GM23248 (cell line): ENCODE measurements around the gene PRSS36. TPM values are rescaled to one million over a fixed set of nuclear protein-coding genes. Genes with fewer than 3 reads are reported as not detected.
A peak's percentile ranks its signal among the peaks of the same experiment; 100 is the strongest.
"Not testable (repeated sequence)": the region's sequence is repeated elsewhere in the genome, so short reads cannot be mapped to it uniquely, and the experiment has no call there.

ENCODE experiments used
- DNase-seq: peaks from one replicate; pipeline ENCODE4 v3.0.0-alpha.2; 2015
- H2AFZ ChIP-seq: fragments of 200-600 bp; sonication (generic); 2 replicates; pipeline ENCODE4 v1.6.1; 2016; ENCODE audit warnings: antibody characterized with exemption
- H3F3A ChIP-seq: fragments of 200-600 bp; sonication (generic); 2 replicates; pipeline ENCODE4 v1.6.1; 2016; ENCODE audit warnings: mild to moderate bottlenecking, antibody characterized with exemption, mixed run types; ENCODE audit not compliant: insufficient read depth
- H3K27ac ChIP-seq: fragments of 200-600 bp; sonication (generic); 2 replicates; pipeline ENCODE4 v1.5.1; 2016; ENCODE audit warnings: mild to moderate bottlenecking
- H3K27me3 ChIP-seq: fragments of 200-600 bp; sonication (generic); replicated peaks from 2 replicates; pipeline ENCODE4 v1.6.1; 2016; ENCODE audit warnings: mild to moderate bottlenecking; ENCODE audit not compliant: insufficient read depth
- H3K36me3 ChIP-seq: fragments of 200-600 bp; sonication (generic); 2 replicates; pipeline ENCODE4 v1.6.1; 2016; ENCODE audit warnings: low read depth, mild to moderate bottlenecking
- H3K4me1 ChIP-seq: fragments of 200-600 bp; sonication (generic); 2 replicates; pipeline ENCODE4 v1.6.1; 2016; ENCODE audit warnings: mild to moderate bottlenecking; ENCODE audit not compliant: insufficient read depth
- H3K4me2 ChIP-seq: fragments of 200-600 bp; sonication (generic); one replicate; pipeline ENCODE4 v1.6.1; 2016; ENCODE audit warnings: mild to moderate bottlenecking; ENCODE audit not compliant: unreplicated experiment
- H3K4me3 ChIP-seq: fragments of 200-600 bp; sonication (generic); 2 replicates; pipeline ENCODE4 v1.5.1; 2016; ENCODE audit warnings: mild to moderate bottlenecking
- H3K79me2 ChIP-seq: fragments of 200-600 bp; sonication (generic); 2 replicates; pipeline ENCODE4 v1.6.1; 2016; ENCODE audit warnings: mild to moderate bottlenecking; ENCODE audit not compliant: insufficient read depth
- H3K9ac ChIP-seq: fragments of 200-600 bp; sonication (generic); 2 replicates; pipeline ENCODE4 v1.6.1; 2016; ENCODE audit warnings: mild to moderate bottlenecking
- H3K9me2 ChIP-seq: fragments of 200-600 bp; sonication (generic); 2 replicates; pipeline ENCODE4 v1.6.1; 2016; ENCODE audit warnings: mixed run types, mild to moderate bottlenecking, moderate library complexity; ENCODE audit not compliant: insufficient read depth
- H3K9me3 ChIP-seq: fragments of 200-600 bp; sonication (generic); one replicate; pipeline ENCODE4 v1.6.1; 2017; ENCODE audit warnings: low read depth
- H4K20me1 ChIP-seq: fragments of 200-600 bp; sonication (generic); 2 replicates; pipeline ENCODE4 v1.6.0; 2016; ENCODE audit not compliant: insufficient read depth
- EZH2 ChIP-seq: fragments of 200-600 bp; sonication (generic); IDR thresholded peaks from 2 replicates; pipeline ENCODE4 v1.6.1; 2018; ENCODE audit warnings: antibody characterized with exemption, mild to moderate bottlenecking; ENCODE audit not compliant: insufficient read depth, poor library complexity, severe bottlenecking
- EZH2phosphoT487 ChIP-seq: fragments of 200-600 bp; sonication (generic); IDR thresholded peaks from 2 replicates; pipeline ENCODE4 v1.6.1; 2018; ENCODE audit warnings: antibody characterized with exemption, moderate library complexity, mild to moderate bottlenecking, low read depth; ENCODE audit not compliant: insufficient read depth
- WGBS, 2 experiments: methylation state at CpG; one replicate each; pipeline ENCODE4 v1.1.6; 2015 to 2017; ENCODE audit warnings: low lambda C conversion rate in 2 of 2, low coverage in 1 of 2; ENCODE audit errors: missing lambda C conversion rate in 2 of 2; 5-methylcytosine and 5-hydroxymethylcytosine counted together
- in situ Hi-C: fragments of 300-500 bp; cut with MboI; formaldehyde crosslinking; loops from 2 replicates; pipeline ENCODE4 v1.15.0; 2020
- polyA plus RNA-seq: library from polyadenylated mRNA; unstranded; fragments of >200 nt; fragmentation: Nextera tagmentation; extraction: Ambion mirVana; gene quantifications from 2 replicates; pipeline ENCODE4 v1.2.1, GENCODE V29; 2016
- total RNA-seq: library from RNA; depleted of rRNA; stranded (reverse); fragments of >200 nt; shearing (Covaris generic); gene quantifications from 2 replicates; pipeline ENCODE4 v1.2.3, GENCODE V29; 2014

PRSS36 gene
- total and polyA plus RNA-seq, 2 experiments from 2014 or later = 2.2 TPM; not detected in 1

- no peak overlapping the region for H3K27ac ChIP-seq
- H3K4me2 ChIP-seq = no peak overlapping the region
- peaks cover 25% of the 10 kb centered on the region for H3K27me3 ChIP-seq
- no peaks in the 10 kb centered on the region for H3K36me3 ChIP-seq
- H3K9me3 ChIP-seq = no peaks in the 10 kb centered on the region
- H3K9me2 ChIP-seq = no peaks in the 10 kb centered on the region
- in situ Hi-C loops = no loop called here
- no peak overlapping the region for H2AFZ ChIP-seq
- TF ChIP-seq EZH2phosphoT487 (no peak), EZH2 (no peak)
- H3K4me3 ChIP-seq = no peak overlapping the region
- H3K4me1 ChIP-seq = peaks cover 9% of the 10 kb centered on the region
- H3F3A ChIP-seq = 0 out of 2 replicates have a peak, but pooled peaks cover 9% of the 10 kb centered on the region
- no peaks in the 10 kb centered on the region for H3K79me2 ChIP-seq
- H4K20me1 ChIP-seq = no peaks in the 10 kb centered on the region
- no peak for DNase-seq
- no peak overlapping the region for H3K9ac ChIP-seq
- 93 to 94% methylated on average over 8 of the region's 8 CpGs for WGBS, 2 experiments
Measured at GRCh38 chr16:31143694-31144148, 6.1 kb downstream of the PRSS36 start.

- H3K27ac ChIP-seq = no peak overlapping the region
- H3K79me2 ChIP-seq = no peaks in the 10 kb centered on the region
- H3K4me2 ChIP-seq = peak overlapping the region; percentile 74
- TF ChIP-seq EZH2 = no peak
- TF ChIP-seq EZH2phosphoT487 = no peak
- peak overlapping the region; percentile 75 for H3K4me3 ChIP-seq
- H2AFZ ChIP-seq = peak overlapping the region; percentile 89
- in situ Hi-C loops = no loop called here
- H3K4me1 ChIP-seq = peaks cover 15% of the 10 kb centered on the region
- H3K9me3 ChIP-seq = no peaks in the 10 kb centered on the region
- peak overlapping the region; percentile 66 for H3K9ac ChIP-seq
- 0 out of 2 replicates have a peak, but pooled peaks cover 9% of the 10 kb centered on the region for H3F3A ChIP-seq
- no peaks in the 10 kb centered on the region for H3K36me3 ChIP-seq
- no peak for DNase-seq
- no peaks in the 10 kb centered on the region for H3K9me2 ChIP-seq
- H3K27me3 ChIP-seq = peaks cover 21% of the 10 kb centered on the region
- no peaks in the 10 kb centered on the region for H4K20me1 ChIP-seq
- 54 to 71% methylated on average over 7 to 21 of the region's 22 CpGs for WGBS, 2 experiments
Measured at GRCh38 chr16:31143011-31143693, 6.7 kb downstream of the PRSS36 start.

- in situ Hi-C loops = no loop called here
- no peaks in the 10 kb centered on the region for H3K79me2 ChIP-seq
- H3K9ac ChIP-seq = peak overlapping the region; percentile 66
- no peaks in the 10 kb centered on the region for H3K9me3 ChIP-seq
- H3K4me3 ChIP-seq = peak overlapping the region; percentile 75
- peak overlapping the region; percentile 87 for H3K4me2 ChIP-seq
- H3K27me3 ChIP-seq = peaks cover 15% of the 10 kb centered on the region; the same call in 1 of the 2 replicates
- no peaks in the 10 kb centered on the region for H3K9me2 ChIP-seq
- WGBS, 2 experiments = 1 to 2% methylated on average over 64 to 75 of the region's 89 CpGs
- peak overlapping the region; percentile 89 for H2AFZ ChIP-seq
- no peaks in the 10 kb centered on the region for H4K20me1 ChIP-seq
- peak overlapping the region; percentile 83 for H3K27ac ChIP-seq
- no peak for TF ChIP-seq EZH2
- TF ChIP-seq EZH2phosphoT487 = no peak
- H3K36me3 ChIP-seq = no peaks in the 10 kb centered on the region
- H3F3A ChIP-seq = 0 out of 2 replicates have a peak, but pooled peaks cover 9% of the 10 kb centered on the region
- H3K4me1 ChIP-seq = peaks cover 15% of the 10 kb centered on the region
- peak; percentile 100 for DNase-seq
Measured at GRCh38 chr16:31142109-31143010, 7.5 kb downstream of the PRSS36 start.

GRCh38 chr16:31141489-31142108 is 8.3 kb downstream of the PRSS36 start:
- H3K36me3 ChIP-seq = no peaks in the 10 kb centered on the region
- 0 out of 2 replicates have a peak, but pooled peaks cover 9% of the 10 kb centered on the region for H3F3A ChIP-seq
- DNase-seq = peak; percentile 82
- H3K79me2 ChIP-seq = no peaks in the 10 kb centered on the region
- no peaks in the 10 kb centered on the region for H3K9me3 ChIP-seq
- peak overlapping the region; percentile 87 for H3K4me2 ChIP-seq
- H3K9ac ChIP-seq = peak overlapping the region; percentile 62
- peaks cover 15% of the 10 kb centered on the region for H3K4me1 ChIP-seq
- TF ChIP-seq EZH2phosphoT487 = no peak
- no peak for TF ChIP-seq EZH2
- no peaks in the 10 kb centered on the region for H4K20me1 ChIP-seq
- WGBS, 2 experiments = 8 to 10% methylated on average over 10 of the region's 10 CpGs
- H3K9me2 ChIP-seq = no peaks in the 10 kb centered on the region
- peak overlapping the region; percentile 83 for H3K27ac ChIP-seq
- peak overlapping the region; percentile 75 for H3K4me3 ChIP-seq
- peaks cover 7% of the 10 kb centered on the region; the same call in 1 of the 2 replicates for H3K27me3 ChIP-seq
- in situ Hi-C loops = no loop called here
- H2AFZ ChIP-seq = peak overlapping the region; percentile 86

- H3K9me2 ChIP-seq, H3K9ac ChIP-seq, H3K36me3 ChIP-seq, H3F3A ChIP-seq, H4K20me1 ChIP-seq, in situ Hi-C loops, DNase-seq, H3K27me3 ChIP-seq, H3K4me3 ChIP-seq, H2AFZ ChIP-seq, H3K9me3 ChIP-seq, H3K79me2 ChIP-seq: not testable (repeated sequence)
- Histone ChIP-seq H3K4me1 (peaks cover 15% of the 10 kb centered on the region), H3K4me2 (peak overlapping the region; percentile 87), H3K27ac (peak overlapping the region; percentile 83)
- 87 to 88% methylated on average over 9 of the region's 9 CpGs for WGBS, 2 experiments
Measured at GRCh38 chr16:31141071-31141469, 8.8 kb downstream of the PRSS36 start.
